ENCODE measurements around the gene OPRL1. TPM values are rescaled to one million over a fixed set of nuclear protein-coding genes. Genes with fewer than 3 reads are reported as not detected.

OPRL1 gene
- total and polyA plus RNA-seq, 2 of the 8 experiments (the other 6 are each of a cell fraction or from before 2014, with no cell fraction given), result 0.63 to 0.98 TPM

GRCh38 chr20:64044484-64045247 lies 35.2 kb upstream of the OPRL1 start (continued):
- TF ChIP-seq RAD21 (IDR thresholded peaks at IDR 0.05 in 1 of 2, conservative IDR thresholded peaks at IDR 0.05 in 1 of 2; ENCODE audit: low read depth in 2 of 2, low read length in 2 of 2) (no peak), ATF3 (IDR thresholded peaks at IDR 0.05; ENCODE audit: insufficient read depth, low read depth, low read length) (no peak), SIRT6 (IDR thresholded peaks at IDR 0.05; ENCODE audit: low read length) (no peak), CTBP2 (IDR thresholded peaks at IDR 0.05; ENCODE audit: borderline replicate concordance, insufficient read depth, insufficient read length, low read length) (no peak), SAP30 (IDR thresholded peaks at IDR 0.05; ENCODE audit: insufficient read depth, insufficient replicate concordance, low read length) (no peak)
